HL-60 (cell line): ENCODE measurements around the gene SAE1.

ENCODE experiments used
- CTCF ChIP-seq: IDR thresholded peaks from one replicate; pipeline ENCODE4 v1.5.1; 2011; ENCODE audit warnings: low read length, control low read depth, inconsistent platforms; ENCODE audit not compliant: insufficient read depth
- POLR2AphosphoS5 ChIP-seq: IDR thresholded peaks from 2 replicates; pipeline ENCODE4 v1.6.1; 2012; ENCODE audit warnings: low read depth

GRCh38 chr19:47230054-47230920 lies 99.7 kb downstream of the SAE1 start:
- no peak for TF ChIP-seq CTCF
- TF ChIP-seq POLR2AphosphoS5 = no peak; the same call in 1 of the 2 replicates
